GM18951 (cell line): ENCODE data around the gene NR3C2.

Experiments used
- POLR2A ChIP-seq: IDR thresholded peaks from 4 replicates; pipeline ENCODE4 v1.6.1; 2011; ENCODE audit warnings: mild to moderate bottlenecking; ENCODE audit not compliant: insufficient read length, insufficient read depth; ENCODE audit errors: extremely low read depth
- in situ Hi-C: fragments of 300-500 bp; cut with MboI; formaldehyde crosslinking; loops from one replicate; pipeline ENCODE4 v1.12.0; 2022; ENCODE audit warnings: low sequenced_read_pairs, mixed read lengths, inconsistent platforms; ENCODE audit not compliant: unreplicated experiment

NR3C2 gene

GRCh38 chr4:148184922-148185321, 257.3 kb downstream of the NR3C2 start:
- no peak for TF ChIP-seq POLR2A
- in situ Hi-C loops = no loop called here

- no peak for TF ChIP-seq POLR2A
- in situ Hi-C loops = no loop called here
Observed at GRCh38 chr4:148182230-148182911, 259.8 kb downstream of the NR3C2 start.

GRCh38 chr4:148173397-148174017, 268.7 kb downstream of the NR3C2 start:
- no peak for TF ChIP-seq POLR2A
- in situ Hi-C loops = no loop called here

GRCh38 chr4:148171596-148171995, 270.6 kb downstream of the NR3C2 start:
- in situ Hi-C loops = no loop called here
- TF ChIP-seq POLR2A = no peak

- TF ChIP-seq POLR2A = no peak
- in situ Hi-C loops = no loop called here
Observed at GRCh38 chr4:148170408-148171365, 271.5 kb downstream of the NR3C2 start.

GRCh38 chr4:148166132-148166591, 276.1 kb downstream of the NR3C2 start:
- in situ Hi-C loops = no loop called here
- no peak for TF ChIP-seq POLR2A

- in situ Hi-C loops = no loop called here
- TF ChIP-seq POLR2A = no peak
Observed at GRCh38 chr4:148164557-148164956, 277.7 kb downstream of the NR3C2 start.

- in situ Hi-C loops = no loop called here
- TF ChIP-seq POLR2A = no peak
Observed at GRCh38 chr4:148162991-148163390, 279.2 kb downstream of the NR3C2 start.

- TF ChIP-seq POLR2A = no peak
- in situ Hi-C loops = no loop called here
Observed at GRCh38 chr4:148162519-148162918, 279.7 kb downstream of the NR3C2 start.

GRCh38 chr4:148161601-148162000, 280.6 kb downstream of the NR3C2 start:
- in situ Hi-C loops = no loop called here
- no peak for TF ChIP-seq POLR2A

- no peak for TF ChIP-seq POLR2A
- in situ Hi-C loops = no loop called here
Observed at GRCh38 chr4:148159793-148160192, 282.4 kb downstream of the NR3C2 start.

GRCh38 chr4:148154769-148155168, 287.4 kb downstream of the NR3C2 start:
- in situ Hi-C loops = no loop called here
- TF ChIP-seq POLR2A = no peak
